Liver (tissue), 9 donors: ENCODE measurements around the gene CIITA. TPM values are rescaled to one million over a fixed set of nuclear protein-coding genes. Genes with fewer than 3 reads are reported as not detected.

Experiments
- DNase-seq: peaks from one replicate; pipeline ENCODE4 v3.0.0-alpha.2; 2017; ENCODE audit warnings: low spot score
- H3K27ac ChIP-seq, 2 donors: one replicate each; pipeline ENCODE4 v1.7.0; 2013; ENCODE audit warnings: inconsistent platforms in 2 of 2, low read length in 2 of 2, control low read depth in 1 of 2, low read depth in 1 of 2, mild to moderate bottlenecking in 1 of 2
- H3K27me3 ChIP-seq, 4 donors: one replicate each; pipeline versions ENCODE4 v1.6.1 to v1.7.0; 2013; ENCODE audit warnings: low read length in 3 of 4, inconsistent platforms in 1 of 4, mild to moderate bottlenecking in 1 of 4, moderate library complexity in 1 of 4; ENCODE audit not compliant: control insufficient read depth in 4 of 4, insufficient read depth in 4 of 4
- H3K36me3 ChIP-seq, 4 donors: one replicate each; pipeline versions ENCODE4 v1.6.1 to v1.7.0; 2013; ENCODE audit warnings: low read length in 3 of 4, mild to moderate bottlenecking in 3 of 4, low read depth in 1 of 4, moderate library complexity in 1 of 4; ENCODE audit not compliant: control insufficient read depth in 4 of 4, insufficient read depth in 3 of 4
- H3K4me1 ChIP-seq, 4 donors: one replicate each; pipeline versions ENCODE4 v1.6.1 to v1.7.0; 2013; ENCODE audit warnings: low read length in 3 of 4, mild to moderate bottlenecking in 3 of 4, moderate library complexity in 1 of 4; ENCODE audit not compliant: control insufficient read depth in 4 of 4, insufficient read depth in 4 of 4
- H3K4me3 ChIP-seq, 3 donors: one replicate each; pipeline versions ENCODE4 v1.6.1 to v1.7.0; 2013; ENCODE audit warnings: low read length in 3 of 3, control low read depth in 1 of 3, low read depth in 1 of 3, mild to moderate bottlenecking in 1 of 3
- H3K9ac ChIP-seq, 2 donors: one replicate each; pipeline ENCODE4 v1.7.0; 2013; ENCODE audit warnings: low read length in 2 of 2, mild to moderate bottlenecking in 2 of 2, moderate library complexity in 2 of 2, control low read depth in 1 of 2, low read depth in 1 of 2
- H3K9me3 ChIP-seq, 4 donors: one replicate each; pipeline versions ENCODE4 v1.6.1 to v1.7.0; 2013; ENCODE audit warnings: low read length in 3 of 4; ENCODE audit not compliant: control insufficient read depth in 4 of 4
- CTCF ChIP-seq: fragments of 150-350 bp; IDR thresholded peaks from 2 replicates; pipeline ENCODE4 v1.5.1; 2017; ENCODE audit warnings: improper control_type of control experiment, low read depth, low read length; ENCODE audit not compliant: missing input control
- EGR1 ChIP-seq, 2 donors: IDR thresholded peaks; 2 replicates each; pipeline ENCODE4 v1.6.1; 2016 to 2018; ENCODE audit warnings: antibody characterized with exemption in 2 of 2, low read depth in 2 of 2
- FOXA1 ChIP-seq: IDR thresholded peaks from 2 replicates; pipeline ENCODE4 v1.6.1; 2016; ENCODE audit warnings: antibody characterized with exemption
- FOXA2 ChIP-seq: IDR thresholded peaks from 2 replicates; pipeline ENCODE4 v1.6.1; 2016; ENCODE audit warnings: antibody characterized with exemption
- GABPA ChIP-seq, 2 donors: IDR thresholded peaks in 1 of 2; conservative IDR thresholded peaks in 1 of 2; 2 replicates each; pipeline ENCODE4 v1.6.1; 2016; ENCODE audit warnings: antibody characterized with exemption in 2 of 2, mild to moderate bottlenecking in 1 of 2, moderate library complexity in 1 of 2
- HNF4A ChIP-seq, 2 donors: conservative IDR thresholded peaks; 2 replicates each; pipeline ENCODE4 v1.6.1; 2016; ENCODE audit warnings: antibody characterized with exemption in 2 of 2, mild to moderate bottlenecking in 2 of 2
- HNF4G ChIP-seq: IDR thresholded peaks from 2 replicates; pipeline ENCODE4 v1.6.1; 2016; ENCODE audit warnings: antibody characterized with exemption
- JUND ChIP-seq, 2 donors: IDR thresholded peaks; 2 replicates each; pipeline ENCODE4 v1.6.1; 2016; ENCODE audit warnings: antibody characterized with exemption in 2 of 2
- MAX ChIP-seq: IDR thresholded peaks from 2 replicates; pipeline ENCODE4 v1.6.1; 2016; ENCODE audit warnings: antibody characterized with exemption
- NR2F2 ChIP-seq: IDR thresholded peaks from 2 replicates; pipeline ENCODE4 v1.6.1; 2016; ENCODE audit warnings: antibody characterized with exemption
- RAD21 ChIP-seq, 2 donors: IDR thresholded peaks; 2 replicates each; pipeline ENCODE4 v1.6.1; 2016; ENCODE audit warnings: antibody characterized with exemption in 2 of 2, mild to moderate bottlenecking in 2 of 2
- REST ChIP-seq: IDR thresholded peaks from 2 replicates; pipeline ENCODE4 v1.6.1; 2016; ENCODE audit warnings: antibody characterized with exemption, mild to moderate bottlenecking
- RXRA ChIP-seq, 2 donors: IDR thresholded peaks; 2 replicates each; pipeline ENCODE4 v1.6.1; 2017 to 2018; ENCODE audit warnings: antibody characterized with exemption in 2 of 2, mild to moderate bottlenecking in 1 of 2
- SP1 ChIP-seq: IDR thresholded peaks from 2 replicates; pipeline ENCODE4 v1.6.1; 2018; ENCODE audit warnings: antibody characterized with exemption, mild to moderate bottlenecking
- TAF1 ChIP-seq: conservative IDR thresholded peaks from 2 replicates; pipeline ENCODE4 v1.6.1; 2016; ENCODE audit warnings: antibody characterized with exemption, mild to moderate bottlenecking
- YY1 ChIP-seq: IDR thresholded peaks from 2 replicates; pipeline ENCODE4 v1.6.1; 2016; ENCODE audit warnings: antibody characterized with exemption, mild to moderate bottlenecking
- WGBS: extraction: QIAGEN DNeasy Blood & Tissue Kit; methylation state at CpG from one replicate; pipeline ENCODE4 v1.1.7; 2013; 5-methylcytosine and 5-hydroxymethylcytosine counted together
- polyA plus RNA-seq, 2 donors: library from polyadenylated mRNA; stranded (reverse) in 1 of 2; unstranded in 1 of 2; fragments of 200-250 nt in 1 of 2; fragments of >200 nt in 1 of 2; fragmentation: Nextera tagmentation in 1 of 2; extraction: Ambion mirVana in 1 of 2; gene quantifications; one replicate each; pipeline versions ENCODE4 v1.2.1 to v1.2.3, GENCODE V29; 2013 to 2015
- total RNA-seq, 2 donors: library from RNA; depleted of rRNA; stranded (reverse); fragments of >200 nt; gene quantifications; one replicate each; pipeline ENCODE4 v1.2.3, GENCODE V29; 2014
- TF ChIP-seq, protein P1 (sequence below): IDR thresholded peaks from 2 replicates; pipeline ENCODE4 v1.6.1; 2016; ENCODE audit warnings: antibody characterized with exemption
- TF ChIP-seq, protein P2 (sequence below): IDR thresholded peaks from 2 replicates; pipeline ENCODE4 v1.6.1; 2016; ENCODE audit warnings: antibody characterized with exemption
- donor health status: healthy.
- donor health status: healthy.
- donor health status: healthy.
- donor health status: healthy.
- donor health status: healthy.

CIITA gene
- total and polyA plus RNA-seq, 4 donors: 1.6 to 4.2 (median 2.2) TPM

- Histone ChIP-seq H3K27ac (no peak overlapping the region), H3K9me3 (no peaks in the 10 kb centered on the region), H3K4me3 (no peak overlapping the region), H3K4me1 (peaks cover 0 to 4% (median 2%) of the 10 kb centered on the region in 4 donors), H3K27me3 (no peaks in the 10 kb centered on the region), H3K36me3 (peaks cover 0 to 2% (median 0%) of the 10 kb centered on the region in 4 donors), H3K9ac (no peak overlapping the region)
- no peak for DNase-seq
- TF ChIP-seq YY1 (no peak), JUND (IDR thresholded peaks at IDR 0.05) (no peak), EGR1 (IDR thresholded peaks at IDR 0.05; ENCODE audit: low read depth in 2 of 2) (no peak)
Measured at GRCh38 chr16:10911267-10911666, 34.3 kb downstream of the CIITA start.

DNA sequence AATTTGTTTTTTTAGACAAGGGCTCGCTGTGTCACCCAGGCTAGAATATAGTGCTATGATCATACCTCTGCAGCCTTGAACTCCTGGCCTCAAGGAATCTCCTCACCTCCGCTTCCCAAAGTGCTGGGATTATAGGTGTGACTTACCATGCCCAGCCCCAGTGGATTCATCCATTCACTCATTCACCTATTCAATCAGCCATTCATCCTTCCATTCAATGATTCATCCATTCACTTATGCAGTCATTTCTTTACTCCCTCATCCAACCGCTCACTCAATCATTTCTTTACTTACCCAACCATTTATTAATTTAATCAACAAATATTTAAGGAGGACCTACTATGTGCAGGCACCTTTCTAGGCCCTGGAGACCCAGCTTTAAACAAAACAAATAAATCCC lies 39.5 kb downstream of the CIITA start:
- WGBS: 66% methylated on average over 3 of the region's 3 CpGs
- Histone ChIP-seq H3K27ac (no peak overlapping the region), H3K9me3 (no peaks in the 10 kb centered on the region), H3K4me3 (no peak overlapping the region), H3K36me3 (no peaks in the 10 kb centered on the region), H3K27me3 (no peaks in the 10 kb centered on the region), H3K9ac (no peak overlapping the region), H3K4me1 (peaks cover 3 to 21% (median 16%) of the 10 kb centered on the region in 4 donors)
- DNase-seq: no peak
- TF ChIP-seq HNF4G (no peak), FOXA2 (no peak), HNF4A (conservative IDR thresholded peaks at IDR 0.05) (no peak), GABPA (IDR thresholded peaks at IDR 0.05 in 1 of 2, conservative IDR thresholded peaks at IDR 0.05 in 1 of 2) (no peak), EGR1 (IDR thresholded peaks at IDR 0.05; ENCODE audit: low read depth in 2 of 2) (no peak), CTCF (no peak)
- TF ChIP-seq, protein P1, sequence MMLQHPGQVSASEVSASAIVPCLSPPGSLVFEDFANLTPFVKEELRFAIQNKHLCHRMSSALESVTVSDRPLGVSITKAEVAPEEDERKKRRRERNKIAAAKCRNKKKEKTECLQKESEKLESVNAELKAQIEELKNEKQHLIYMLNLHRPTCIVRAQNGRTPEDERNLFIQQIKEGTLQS: no peak

GRCh38 chr16:10918294-10919002 lies 41.4 kb downstream of the CIITA start:
- no peak overlapping the region for H3K9ac ChIP-seq
- no peak overlapping the region for H3K4me3 ChIP-seq
- H3K27me3 ChIP-seq: no peaks in the 10 kb centered on the region
- 51% methylated on average over 21 of the region's 21 CpGs for WGBS
- H3K36me3 ChIP-seq: no peaks in the 10 kb centered on the region
- H3K4me1 ChIP-seq: peaks cover 10 to 39% (median 34%) of the 10 kb centered on the region in 4 donors
- H3K27ac ChIP-seq: peak overlapping the region in 1 of 2 donors; percentile 0
- DNase-seq: peak; percentile 89
- H3K9me3 ChIP-seq: no peaks in the 10 kb centered on the region
- TF ChIP-seq HNF4G (no peak), FOXA2 (no peak), REST (no peak), JUND (IDR thresholded peaks at IDR 0.05) (peak in 1 of 2 donors; percentile 19), RXRA (IDR thresholded peaks at IDR 0.05) (peak; percentile 63 to 64), GABPA (IDR thresholded peaks at IDR 0.05 in 1 of 2, conservative IDR thresholded peaks at IDR 0.05 in 1 of 2) (peak in 1 of 2 donors; percentile 26), HNF4A (conservative IDR thresholded peaks at IDR 0.05) (peak; percentile 25 to 40), RAD21 (IDR thresholded peaks at IDR 0.05) (peak; percentile 96 to 99), NR2F2 (no peak), EGR1 (IDR thresholded peaks at IDR 0.05; ENCODE audit: low read depth in 2 of 2) (no peak), MAX (peak; percentile 55), YY1 (peak; percentile 26), TAF1 (no peak), SP1 (peak; percentile 34), FOXA1 (no peak)
- TF ChIP-seq, protein P1: no peak
- TF ChIP-seq, protein P2, sequence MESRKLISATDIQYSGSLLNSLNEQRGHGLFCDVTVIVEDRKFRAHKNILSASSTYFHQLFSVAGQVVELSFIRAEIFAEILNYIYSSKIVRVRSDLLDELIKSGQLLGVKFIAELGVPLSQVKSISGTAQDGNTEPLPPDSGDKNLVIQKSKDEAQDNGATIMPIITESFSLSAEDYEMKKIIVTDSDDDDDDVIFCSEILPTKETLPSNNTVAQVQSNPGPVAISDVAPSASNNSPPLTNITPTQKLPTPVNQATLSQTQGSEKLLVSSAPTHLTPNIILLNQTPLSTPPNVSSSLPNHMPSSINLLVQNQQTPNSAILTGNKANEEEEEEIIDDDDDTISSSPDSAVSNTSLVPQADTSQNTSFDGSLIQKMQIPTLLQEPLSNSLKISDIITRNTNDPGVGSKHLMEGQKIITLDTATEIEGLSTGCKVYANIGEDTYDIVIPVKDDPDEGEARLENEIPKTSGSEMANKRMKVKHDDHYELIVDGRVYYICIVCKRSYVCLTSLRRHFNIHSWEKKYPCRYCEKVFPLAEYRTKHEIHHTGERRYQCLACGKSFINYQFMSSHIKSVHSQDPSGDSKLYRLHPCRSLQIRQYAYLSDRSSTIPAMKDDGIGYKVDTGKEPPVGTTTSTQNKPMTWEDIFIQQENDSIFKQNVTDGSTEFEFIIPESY: no peak
